DMS79 treated with DMSO at 0.1 percent for 48 hours (cell line): ENCODE measurements around the gene SEMA6B.
A peak's percentile ranks its signal among the peaks of the same experiment; 100 is the strongest.
"Not testable (repeated sequence)": the region's sequence is repeated elsewhere in the genome, so short reads cannot be mapped to it uniquely, and the experiment has no call there.

Source experiments
- DNase-seq: peaks from one replicate; lab custom pipeline; 2025; lab: John Stamatoyannopoulos, UW

Gene SEMA6B

GRCh38 chr19:4559569-4559968 lies at the start of gene SEMA6B:
TSS of gene SEMA6B (minus strand) at chr19:4559684. CDS start at chr19:4558457, 1,227 bp downstream.
- DNase-seq, result no peak

GRCh38 chr19:4606921-4607678 lies 47.6 kb upstream of the SEMA6B start:
- peak; percentile 80 for DNase-seq

GRCh38 chr19:4606181-4606580 lies 46.7 kb upstream of the SEMA6B start:
- DNase-seq, result no peak

GRCh38 chr19:4604912-4605311 lies 45.4 kb upstream of the SEMA6B start:
- no peak for DNase-seq

- no peak for DNase-seq
These were observed 43.4 kb upstream of the SEMA6B start for GRCh38 chr19:4602915-4603314.

GRCh38 chr19:4602173-4602788 lies 42.8 kb upstream of the SEMA6B start:
- DNase-seq, result no peak

- DNase-seq, result no peak
These were observed 41.4 kb upstream of the SEMA6B start for GRCh38 chr19:4600893-4601292.

- DNase-seq, result no peak
These were observed 40.6 kb upstream of the SEMA6B start for GRCh38 chr19:4600082-4600481.

- no peak for DNase-seq
These were observed 39.2 kb upstream of the SEMA6B start for GRCh38 chr19:4598712-4599111.

GRCh38 chr19:4597975-4598671 lies 38.6 kb upstream of the SEMA6B start:
- DNase-seq, result no peak

GRCh38 chr19:4597278-4597974 lies 37.9 kb upstream of the SEMA6B start:
- no peak for DNase-seq

- no peak for DNase-seq
These were observed 36.8 kb upstream of the SEMA6B start for GRCh38 chr19:4596033-4596904.

GRCh38 chr19:4595158-4595557 lies 35.7 kb upstream of the SEMA6B start:
- not testable (repeated sequence) for DNase-seq

- DNase-seq, result no peak
These were observed 34.7 kb upstream of the SEMA6B start for GRCh38 chr19:4594201-4594600.

GRCh38 chr19:4593409-4593851 lies 33.9 kb upstream of the SEMA6B start:
- DNase-seq, result no peak

- DNase-seq, result no peak
These were observed 33.0 kb upstream of the SEMA6B start for GRCh38 chr19:4592445-4592844.

- DNase-seq, result no peak
These were observed 31.8 kb upstream of the SEMA6B start for GRCh38 chr19:4591320-4591719.

- DNase-seq, result no peak
These were observed 31.1 kb upstream of the SEMA6B start for GRCh38 chr19:4590559-4590958.

GRCh38 chr19:4589579-4590410 lies 30.3 kb upstream of the SEMA6B start:
- no peak for DNase-seq

GRCh38 chr19:4588291-4588761 lies 28.8 kb upstream of the SEMA6B start:
- DNase-seq, result no peak
